Measurements from ENCODE around the gene LRRC7.

Gene LRRC7

DNA sequence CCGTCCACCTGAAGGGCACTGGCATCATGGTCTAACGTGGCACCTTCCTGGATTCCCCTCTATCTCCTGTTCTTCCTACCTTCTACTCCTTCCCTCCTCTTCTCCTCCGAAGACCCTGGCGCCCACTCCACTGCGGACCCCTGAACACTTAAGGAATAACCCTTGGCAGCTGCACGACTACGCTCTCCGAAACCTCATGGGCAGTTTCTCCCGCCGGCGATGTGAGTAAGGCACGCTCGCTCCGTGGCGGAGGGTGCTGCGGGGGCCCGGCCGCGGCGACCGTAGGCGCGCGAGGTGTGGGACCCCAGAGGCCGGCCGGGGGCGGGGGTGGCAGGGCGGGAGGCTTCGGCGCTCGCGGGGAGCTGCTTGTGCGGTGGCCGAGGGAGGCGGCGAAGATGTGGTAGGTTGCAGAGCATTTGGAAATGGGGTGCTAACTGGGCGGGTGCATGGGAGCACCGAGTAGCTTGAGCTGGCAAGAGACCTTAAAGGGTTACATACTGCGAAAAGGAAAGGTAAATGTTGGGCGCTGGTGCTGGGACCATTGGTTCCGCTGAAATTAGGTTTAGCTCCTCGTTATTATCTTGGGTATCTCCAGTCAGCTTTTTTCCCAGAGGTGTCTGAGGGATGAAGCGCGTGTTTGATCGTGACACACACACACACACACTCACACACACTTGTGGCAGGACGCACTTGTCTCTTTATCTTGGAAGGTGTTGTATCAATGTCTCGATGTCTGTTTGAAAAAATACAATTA is 876 bp downstream of the LRRC7 start:
- Histone ChIP-seq H3K4me3 (ENCODE audit: insufficient read length, low read depth) (peak overlapping the region; percentile 73), H3K4me1 (ENCODE audit: insufficient read depth, insufficient read length) (peaks cover 4% of the 10 kb centered on the region), H3K27me3 (ENCODE audit: insufficient read depth, insufficient read length) (peaks cover 70% of the 10 kb centered on the region), H3K9me3 (ENCODE audit: insufficient read depth, low read length) (no peaks in the 10 kb centered on the region; the same call in 1 of the 2 replicates), H3K9ac (ENCODE audit: insufficient read length, low read depth) (peak overlapping the region; percentile 64), H3K36me3 (ENCODE audit: insufficient read depth, insufficient read length, low read length) (no peaks in the 10 kb centered on the region)
- no peak for DNase-seq (ENCODE audit: low read depth, low spot score)
- TF ChIP-seq YY1 (IDR thresholded peaks at IDR 0.05; ENCODE audit: insufficient read depth, insufficient read length) (no peak), ZNF274 (IDR thresholded peaks at IDR 0.05; ENCODE audit: low read depth, low read length) (no peak), SUZ12 (IDR thresholded peaks at IDR 0.05; ENCODE audit: extremely low read depth, insufficient read depth, insufficient read length) (no peak)

DNA sequence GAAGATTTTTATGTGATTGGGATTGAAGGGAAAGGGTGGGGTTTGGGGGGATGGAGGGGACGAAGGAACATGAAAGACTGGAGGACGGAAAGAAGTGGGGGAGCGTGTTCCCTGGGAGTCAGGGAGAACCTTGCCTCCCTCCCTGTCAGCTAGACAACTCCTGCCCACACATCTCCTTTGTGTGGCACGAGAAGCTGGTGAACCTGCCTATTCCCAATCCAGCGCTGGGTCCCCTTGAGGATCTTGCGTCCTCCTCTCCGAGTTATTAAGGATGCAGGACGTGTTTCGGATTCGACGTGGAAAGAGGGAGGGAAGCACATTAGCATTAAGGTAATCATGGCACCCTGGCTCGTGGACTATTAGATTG is 1.4 kb downstream of the LRRC7 start:
- H3K9ac ChIP-seq (ENCODE audit: insufficient read length, low read depth): no peak overlapping the region
- peak overlapping the region; percentile 55 for H3K4me3 ChIP-seq (ENCODE audit: insufficient read length, low read depth)
- H3K27me3 ChIP-seq (ENCODE audit: insufficient read depth, insufficient read length): peaks cover 70% of the 10 kb centered on the region
- H3K4me1 ChIP-seq (ENCODE audit: insufficient read depth, insufficient read length): peaks cover 4% of the 10 kb centered on the region
- DNase-seq (ENCODE audit: low read depth, low spot score): no peak
- TF ChIP-seq SUZ12 (IDR thresholded peaks at IDR 0.05; ENCODE audit: extremely low read depth, insufficient read depth, insufficient read length) (no peak), YY1 (IDR thresholded peaks at IDR 0.05; ENCODE audit: insufficient read depth, insufficient read length) (no peak), ZNF274 (IDR thresholded peaks at IDR 0.05; ENCODE audit: low read depth, low read length) (no peak)
- no peaks in the 10 kb centered on the region for H3K9me3 ChIP-seq (ENCODE audit: insufficient read depth, low read length)
- no peaks in the 10 kb centered on the region for H3K36me3 ChIP-seq (ENCODE audit: insufficient read depth, insufficient read length, low read length)

- Histone ChIP-seq H3K9me3 (ENCODE audit: insufficient read depth, low read length) (no peaks in the 10 kb centered on the region), H3K9ac (ENCODE audit: insufficient read length, low read depth) (no peak overlapping the region), H3K27me3 (ENCODE audit: insufficient read depth, insufficient read length) (peaks cover 68% of the 10 kb centered on the region), H3K4me3 (ENCODE audit: insufficient read length, low read depth) (peak overlapping the region; percentile 55), H3K4me1 (ENCODE audit: insufficient read depth, insufficient read length) (peaks cover 4% of the 10 kb centered on the region), H3K36me3 (ENCODE audit: insufficient read depth, insufficient read length, low read length) (no peaks in the 10 kb centered on the region)
- no peak for DNase-seq (ENCODE audit: low read depth, low spot score)
- TF ChIP-seq SUZ12 (IDR thresholded peaks at IDR 0.05; ENCODE audit: extremely low read depth, insufficient read depth, insufficient read length): peak; percentile 66
- TF ChIP-seq YY1 (IDR thresholded peaks at IDR 0.05; ENCODE audit: insufficient read depth, insufficient read length): no peak
Measured at GRCh38 chr1:69569576-69570328, 2.0 kb downstream of the LRRC7 start.

GRCh38 chr1:69570356-69570755 is 2.6 kb downstream of the LRRC7 start:
- Histone ChIP-seq H3K9me3 (ENCODE audit: insufficient read depth, low read length) (no peaks in the 10 kb centered on the region), H3K36me3 (ENCODE audit: insufficient read depth, insufficient read length, low read length) (no peaks in the 10 kb centered on the region), H3K9ac (ENCODE audit: insufficient read length, low read depth) (no peak overlapping the region), H3K4me1 (ENCODE audit: insufficient read depth, insufficient read length) (peaks cover 4% of the 10 kb centered on the region), H3K27me3 (ENCODE audit: insufficient read depth, insufficient read length) (peaks cover 62% of the 10 kb centered on the region), H3K4me3 (ENCODE audit: insufficient read length, low read depth) (peak overlapping the region; percentile 21)
- no peak for DNase-seq (ENCODE audit: low read depth, low spot score)
- peak; percentile 45 for TF ChIP-seq SUZ12 (IDR thresholded peaks at IDR 0.05; ENCODE audit: extremely low read depth, insufficient read depth, insufficient read length)
- TF ChIP-seq YY1 (IDR thresholded peaks at IDR 0.05; ENCODE audit: insufficient read depth, insufficient read length): no peak

DNA sequence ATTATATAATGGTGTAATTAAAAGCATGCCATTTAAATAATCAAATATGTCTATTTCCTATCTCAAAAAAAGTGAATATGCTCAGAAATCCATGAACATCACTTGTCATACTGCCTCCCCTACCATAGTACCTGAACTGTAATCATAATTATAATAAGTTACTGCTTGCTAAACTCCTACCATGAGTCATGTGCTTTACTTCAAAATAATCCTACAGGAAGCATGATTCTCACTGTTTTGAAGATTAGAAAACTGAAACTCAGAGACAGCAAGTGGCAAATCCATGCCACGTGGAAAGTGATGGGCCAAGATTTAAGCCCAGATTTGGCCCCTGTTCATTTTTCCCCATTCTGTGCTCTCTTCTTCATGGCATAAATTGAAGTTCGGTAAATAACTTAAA is 5.2 kb downstream of the LRRC7 start:
- Histone ChIP-seq H3K9me3 (ENCODE audit: insufficient read depth, low read length) (no peaks in the 10 kb centered on the region), H3K36me3 (ENCODE audit: insufficient read depth, insufficient read length, low read length) (no peaks in the 10 kb centered on the region), H3K9ac (ENCODE audit: insufficient read length, low read depth) (no peak overlapping the region), H3K27me3 (ENCODE audit: insufficient read depth, insufficient read length) (peaks cover 37% of the 10 kb centered on the region), H3K4me1 (ENCODE audit: insufficient read depth, insufficient read length) (peaks cover 4% of the 10 kb centered on the region), H3K4me3 (ENCODE audit: insufficient read length, low read depth) (no peak overlapping the region)
- DNase-seq (ENCODE audit: low read depth, low spot score): no peak
- TF ChIP-seq ZNF274 (IDR thresholded peaks at IDR 0.05; ENCODE audit: low read depth, low read length) (no peak), YY1 (IDR thresholded peaks at IDR 0.05; ENCODE audit: insufficient read depth, insufficient read length) (no peak)

DNA sequence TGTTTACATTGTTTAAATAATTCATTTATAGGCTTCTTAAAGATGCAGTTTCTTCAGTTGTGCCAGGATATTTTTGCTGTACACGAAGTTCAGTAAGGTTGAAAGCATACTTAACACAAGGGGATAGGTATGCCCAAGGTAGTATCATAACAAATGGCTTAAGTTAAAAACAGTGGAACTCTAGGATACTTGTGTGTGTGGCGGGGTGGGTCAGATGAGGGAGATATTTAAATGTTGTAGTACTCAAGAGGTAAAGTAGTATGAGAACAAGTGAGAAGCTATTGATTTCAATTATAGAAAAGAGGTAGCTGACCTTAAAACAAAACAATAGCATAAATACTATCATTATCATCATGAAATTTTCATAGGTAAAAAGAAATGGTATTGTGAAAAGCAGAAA is 6.2 kb downstream of the LRRC7 start:
- TF ChIP-seq SUZ12 (IDR thresholded peaks at IDR 0.05; ENCODE audit: extremely low read depth, insufficient read depth, insufficient read length): no peak
- no peak for TF ChIP-seq YY1 (IDR thresholded peaks at IDR 0.05; ENCODE audit: insufficient read depth, insufficient read length)
- TF ChIP-seq ZNF274 (IDR thresholded peaks at IDR 0.05; ENCODE audit: low read depth, low read length): no peak
- no peak for DNase-seq (ENCODE audit: low read depth, low spot score)
- Histone ChIP-seq H3K9ac (ENCODE audit: insufficient read length, low read depth) (no peak overlapping the region), H3K27me3 (ENCODE audit: insufficient read depth, insufficient read length) (peaks cover 27% of the 10 kb centered on the region), H3K36me3 (ENCODE audit: insufficient read depth, insufficient read length, low read length) (no peaks in the 10 kb centered on the region), H3K9me3 (ENCODE audit: insufficient read depth, low read length) (no peaks in the 10 kb centered on the region), H3K4me3 (ENCODE audit: insufficient read length, low read depth) (no peak overlapping the region), H3K4me1 (ENCODE audit: insufficient read depth, insufficient read length) (peaks cover 3% of the 10 kb centered on the region)

GRCh38 chr1:69585666-69586065 is 17.9 kb downstream of the LRRC7 start:
- no peak overlapping the region for H3K9ac ChIP-seq (ENCODE audit: insufficient read length, low read depth)
- no peaks in the 10 kb centered on the region for H3K27me3 ChIP-seq (ENCODE audit: insufficient read depth, insufficient read length)
- TF ChIP-seq YY1 (IDR thresholded peaks at IDR 0.05; ENCODE audit: insufficient read depth, insufficient read length): no peak
- no peak for TF ChIP-seq ZNF274 (IDR thresholded peaks at IDR 0.05; ENCODE audit: low read depth, low read length)
- no peak for TF ChIP-seq SUZ12 (IDR thresholded peaks at IDR 0.05; ENCODE audit: extremely low read depth, insufficient read depth, insufficient read length)
- H3K4me3 ChIP-seq (ENCODE audit: insufficient read length, low read depth): no peak overlapping the region
- no peaks in the 10 kb centered on the region for H3K36me3 ChIP-seq (ENCODE audit: insufficient read depth, insufficient read length, low read length)
- DNase-seq (ENCODE audit: low read depth, low spot score): no peak
- no peaks in the 10 kb centered on the region for H3K4me1 ChIP-seq (ENCODE audit: insufficient read depth, insufficient read length)
- no peaks in the 10 kb centered on the region for H3K9me3 ChIP-seq (ENCODE audit: insufficient read depth, low read length)
